Stimulated activated naive CD8-positive, alpha-beta T cell treated with anti-CD3 and anti-CD28 coated beads, Interleukin-15, amount 100 ng/mL, for 72 hours (primary cell): Measurements from ENCODE around the gene ATAD3A.
"Not testable (repeated sequence)": the region's sequence is repeated elsewhere in the genome, so short reads cannot be mapped to it uniquely, and the experiment has no call there.

ENCODE experiments used
- ATAC-seq: fragments of 150-1000 bp; cut with Tn5 transposase; 2 replicates; pipeline ENCODE4 v1.10.0; 2021; ENCODE audit warnings: mild to moderate bottlenecking, moderate library complexity
- DNase-seq, 2 donors: peaks; one replicate each; pipeline ENCODE4 v3.0.0; 2021 to 2022
- H3K27ac Mint-ChIP-seq, 2 donors: one replicate each; pipeline ENCODE4 v1.8.0; 2022; ENCODE audit warnings: mild to moderate bottlenecking in 2 of 2, mixed read lengths in 2 of 2, moderate library complexity in 2 of 2
- H3K27me3 Mint-ChIP-seq: one replicate; pipeline ENCODE4 v1.8.0; 2022; ENCODE audit warnings: mixed read lengths
- H3K4me1 Mint-ChIP-seq: one replicate; pipeline ENCODE4 v1.8.0; 2022; ENCODE audit warnings: mild to moderate bottlenecking, mixed read lengths
- H3K4me3 Mint-ChIP-seq, 2 donors: one replicate each; pipeline ENCODE4 v1.8.0; 2022; ENCODE audit warnings: mild to moderate bottlenecking in 2 of 2, mixed read lengths in 2 of 2, moderate library complexity in 1 of 2
- H3K9me3 Mint-ChIP-seq, 2 donors: one replicate each; pipeline ENCODE4 v1.8.0; 2022; ENCODE audit warnings: mixed read lengths in 2 of 2

The ATAD3A gene

DNA sequence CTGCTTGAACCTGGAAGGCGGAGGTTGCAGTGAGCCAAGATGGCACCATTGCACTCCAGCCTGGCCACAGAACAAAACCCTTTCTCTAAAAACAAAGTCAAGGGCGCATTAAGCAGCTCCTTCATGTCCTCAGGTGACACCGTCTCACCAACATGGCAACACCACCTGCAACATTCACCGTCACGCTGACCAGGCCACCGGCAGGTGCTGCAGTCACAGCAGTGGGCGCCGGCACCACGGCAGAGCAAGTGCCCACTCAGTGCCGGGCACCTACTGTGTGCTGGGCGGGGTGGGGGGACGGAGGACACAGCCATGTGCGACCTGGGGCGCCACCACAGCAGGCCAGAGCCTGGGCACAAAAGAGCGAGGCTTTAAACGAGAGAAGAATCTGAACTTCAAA lies 28.2 kb upstream of the ATAD3A start:
- Mint-ChIP-seq H3K4me1 (no peaks in the 10 kb centered on the region), H3K9me3 (no peaks in the 10 kb centered on the region), H3K27ac (no peak overlapping the region), H3K27me3 (no peaks in the 10 kb centered on the region), H3K4me3 (no peak overlapping the region)
- DNase-seq (no peak), ATAC-seq (no peak)

DNA sequence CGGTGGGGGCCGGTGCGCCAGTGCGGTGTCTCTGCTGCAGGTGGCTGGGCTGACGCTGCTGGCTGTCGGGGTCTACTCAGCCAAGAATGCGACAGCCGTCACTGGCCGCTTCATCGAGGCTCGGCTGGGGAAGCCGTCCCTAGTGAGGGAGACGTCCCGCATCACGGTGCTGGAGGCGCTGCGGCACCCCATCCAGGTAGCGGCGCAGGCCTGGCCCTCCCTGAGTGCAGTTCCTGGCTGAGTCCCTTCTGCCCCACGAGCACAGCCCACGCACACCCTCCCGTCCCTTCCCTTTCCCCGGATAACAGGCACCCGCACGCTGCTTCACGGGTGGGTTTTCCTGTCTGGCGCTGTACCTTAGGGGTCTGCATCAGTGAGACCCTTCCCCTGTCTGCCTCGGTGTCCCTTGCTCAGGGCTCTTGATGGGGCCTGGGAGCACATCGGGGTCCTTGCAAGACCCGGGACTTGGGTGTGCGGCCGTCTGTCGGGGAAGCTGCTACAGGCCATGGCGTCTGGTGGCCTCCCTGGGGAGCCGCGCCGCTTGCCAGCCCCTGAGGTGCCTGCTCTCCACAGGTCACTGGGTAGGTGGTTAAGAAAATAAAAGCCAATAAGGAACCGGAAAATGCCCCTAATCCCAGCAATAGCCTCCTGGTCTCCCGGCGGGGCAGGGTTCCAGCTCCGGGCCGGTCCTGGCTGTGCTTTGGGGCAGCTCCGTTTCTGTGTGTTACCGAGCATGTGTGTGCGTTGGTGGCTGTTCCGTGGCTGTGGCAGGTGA lies 26.8 kb upstream of the ATAD3A start:
- H3K9me3 Mint-ChIP-seq, H3K4me3 Mint-ChIP-seq, H3K27me3 Mint-ChIP-seq, DNase-seq, H3K27ac Mint-ChIP-seq, ATAC-seq, H3K4me1 Mint-ChIP-seq: not testable (repeated sequence)

DNA sequence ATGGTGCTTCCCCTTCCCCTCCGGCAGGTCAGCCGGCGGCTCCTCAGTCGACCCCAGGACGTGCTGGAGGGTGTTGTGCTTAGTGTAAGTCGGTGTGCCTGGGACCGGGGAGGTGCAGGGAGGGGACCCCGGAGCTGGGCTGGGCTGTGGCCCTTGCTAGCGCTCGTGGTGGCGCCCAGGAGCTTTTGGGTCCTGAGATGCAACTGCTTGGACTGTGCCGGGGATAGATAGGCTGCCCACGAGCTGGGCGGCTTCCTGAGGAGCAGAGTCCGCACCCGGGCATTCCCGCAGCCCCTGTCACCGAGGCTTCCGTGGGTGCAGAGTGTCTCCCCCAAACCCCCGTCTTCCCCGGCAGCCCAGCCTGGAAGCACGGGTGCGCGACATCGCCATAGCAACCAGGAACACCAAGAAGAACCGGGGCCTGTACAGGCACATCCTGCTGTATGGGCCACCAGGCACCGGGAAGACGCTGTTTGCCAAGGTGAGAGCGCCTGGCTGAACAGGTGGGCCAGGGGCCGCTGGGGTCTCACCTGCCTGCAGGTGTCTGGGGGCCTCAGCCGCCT lies 26.1 kb upstream of the ATAD3A start:
- H3K4me1 Mint-ChIP-seq, H3K27ac Mint-ChIP-seq, H3K4me3 Mint-ChIP-seq, H3K9me3 Mint-ChIP-seq, DNase-seq, ATAC-seq, H3K27me3 Mint-ChIP-seq: not testable (repeated sequence)

DNA sequence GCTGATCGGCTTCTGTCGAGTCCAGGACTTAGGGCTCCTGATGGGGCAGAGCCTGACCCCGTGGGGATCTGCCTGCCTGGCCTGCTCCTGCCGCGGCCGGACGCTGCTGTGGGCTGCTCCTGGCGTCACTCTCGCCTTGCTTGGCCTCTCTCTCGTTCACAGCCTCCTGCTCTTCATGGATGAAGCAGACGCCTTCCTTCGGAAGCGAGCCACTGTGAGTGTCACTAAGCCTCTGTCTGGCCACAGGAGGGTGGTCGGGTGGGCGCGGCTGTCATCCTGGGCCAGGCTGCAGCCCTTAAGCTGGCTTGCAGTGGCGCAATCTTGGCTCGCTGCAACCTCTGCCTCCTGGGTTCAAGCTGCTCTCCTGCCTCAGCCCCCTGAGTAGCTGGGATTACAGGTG lies 24.3 kb upstream of the ATAD3A start:
- ATAC-seq: no peak
- no peaks in the 10 kb centered on the region for H3K4me1 Mint-ChIP-seq
- no peak overlapping the region for H3K4me3 Mint-ChIP-seq
- no peak overlapping the region for H3K27ac Mint-ChIP-seq
- no peaks in the 10 kb centered on the region for H3K27me3 Mint-ChIP-seq
- H3K9me3 Mint-ChIP-seq: no peaks in the 10 kb centered on the region
- no peak for DNase-seq

DNA sequence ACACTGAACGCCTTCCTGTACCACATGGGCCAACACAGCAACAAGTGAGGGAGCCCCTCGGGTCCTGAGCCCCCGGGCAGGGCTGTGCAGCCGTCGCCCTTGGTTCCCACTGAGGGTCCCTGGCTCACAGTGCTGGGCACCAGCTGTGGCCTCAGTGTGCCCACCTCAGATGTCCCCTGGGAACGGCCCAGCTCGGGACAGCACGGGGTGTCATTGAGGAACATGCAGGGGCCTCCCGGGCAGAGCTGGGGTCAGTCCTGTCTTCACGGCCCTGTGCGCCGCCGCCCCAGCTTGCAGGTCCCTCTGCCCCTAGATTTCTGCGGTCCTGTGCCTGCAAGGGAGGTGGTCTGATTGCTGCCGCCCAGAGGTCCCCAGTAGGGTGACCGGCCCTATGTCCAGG lies 22.7 kb upstream of the ATAD3A start:
- H3K4me3 Mint-ChIP-seq: no peak overlapping the region
- no peak overlapping the region for H3K27ac Mint-ChIP-seq
- H3K9me3 Mint-ChIP-seq: peaks cover 0 to 6% of the 10 kb centered on the region in 2 donors
- H3K27me3 Mint-ChIP-seq: no peaks in the 10 kb centered on the region
- ATAC-seq (no peak), DNase-seq (no peak)
- no peaks in the 10 kb centered on the region for H3K4me1 Mint-ChIP-seq

DNA sequence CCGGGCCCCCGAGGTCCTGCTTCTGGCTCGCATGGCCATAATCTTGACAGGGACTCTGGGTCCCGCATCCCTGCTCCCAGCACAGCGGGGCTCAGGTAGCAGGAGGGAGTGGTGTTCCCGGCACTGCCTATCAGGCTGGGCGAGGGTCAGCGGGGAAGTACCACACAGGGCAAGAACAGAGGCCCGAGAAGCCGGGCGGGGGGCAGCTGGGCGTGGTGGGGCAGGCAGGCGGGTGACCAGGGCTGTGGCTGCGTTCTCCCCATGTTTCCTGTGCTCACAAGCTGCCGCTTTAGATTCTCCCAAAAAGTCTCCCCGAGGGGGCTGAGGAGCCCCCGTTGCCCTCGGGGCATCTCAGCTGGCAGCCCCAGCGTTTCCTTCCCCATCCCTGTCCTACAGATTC lies 22.1 kb upstream of the ATAD3A start:
- peak overlapping the region in 1 of 2 donors; percentile 63 for H3K27ac Mint-ChIP-seq
- ATAC-seq (no peak), DNase-seq (no peak)
- no peaks in the 10 kb centered on the region for H3K4me1 Mint-ChIP-seq
- H3K27me3 Mint-ChIP-seq: no peaks in the 10 kb centered on the region
- H3K4me3 Mint-ChIP-seq: no peak overlapping the region
- peaks cover 0 to 6% of the 10 kb centered on the region in 2 donors for H3K9me3 Mint-ChIP-seq

DNA sequence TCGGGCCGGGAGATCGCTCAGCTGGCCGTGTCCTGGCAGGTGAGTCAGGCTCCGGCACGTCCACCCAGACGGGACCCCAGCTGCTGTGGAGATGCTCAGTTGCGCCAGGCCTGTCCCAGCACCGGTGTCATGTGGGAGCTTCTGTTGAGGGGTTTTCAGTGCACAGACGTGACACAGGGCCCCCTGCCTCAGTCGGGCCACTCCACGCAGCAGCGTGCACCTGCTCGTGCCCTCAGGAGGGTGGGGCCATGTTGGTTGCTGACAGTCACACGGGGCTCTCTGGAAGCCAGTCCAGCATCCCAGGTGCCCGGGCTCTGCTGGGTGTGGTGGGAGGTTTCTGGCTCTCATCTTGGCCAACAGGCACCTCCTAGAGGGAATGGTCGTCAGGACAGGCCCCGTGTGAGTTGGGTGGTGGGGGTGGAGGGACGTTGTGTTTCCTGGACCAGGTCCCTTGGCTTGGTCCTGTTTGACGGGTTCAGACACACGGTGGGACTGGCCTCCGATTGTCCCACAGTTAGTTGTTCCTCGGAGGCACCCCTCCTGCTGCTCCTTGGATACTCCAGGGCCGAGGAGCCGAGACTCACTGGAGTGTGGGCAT lies 21.2 kb upstream of the ATAD3A start:
- Mint-ChIP-seq H3K4me1 (no peaks in the 10 kb centered on the region), H3K4me3 (no peak overlapping the region), H3K9me3 (peaks cover 0 to 6% of the 10 kb centered on the region in 2 donors), H3K27me3 (no peaks in the 10 kb centered on the region), H3K27ac (no peak overlapping the region)
- ATAC-seq (no peak), DNase-seq (no peak)

DNA sequence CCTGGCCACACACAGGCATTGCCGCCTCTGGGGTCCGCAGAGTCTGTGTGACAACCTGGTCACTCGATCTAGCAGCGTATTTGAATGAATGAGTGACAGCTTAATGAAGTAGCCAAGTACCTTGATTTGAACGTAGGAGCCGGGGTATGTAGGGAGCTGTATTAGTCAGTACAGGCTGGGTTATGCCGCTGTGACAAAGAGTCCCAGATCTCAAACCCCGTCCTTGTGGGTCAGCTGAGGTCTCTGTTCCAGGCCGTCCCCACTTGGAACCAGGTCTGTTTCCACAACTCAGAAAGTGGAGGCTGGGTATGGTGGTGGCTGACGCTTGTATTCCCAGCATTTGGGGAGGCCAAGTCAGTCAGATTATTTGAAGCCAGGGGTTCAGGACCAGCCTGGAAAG lies 20.4 kb upstream of the ATAD3A start:
- ATAC-seq (no peak), DNase-seq (no peak)
- peaks cover 0 to 6% of the 10 kb centered on the region in 2 donors for H3K9me3 Mint-ChIP-seq
- no peaks in the 10 kb centered on the region for H3K4me1 Mint-ChIP-seq
- H3K4me3 Mint-ChIP-seq: no peak overlapping the region
- H3K27me3 Mint-ChIP-seq: no peaks in the 10 kb centered on the region
- H3K27ac Mint-ChIP-seq: no peak overlapping the region

DNA sequence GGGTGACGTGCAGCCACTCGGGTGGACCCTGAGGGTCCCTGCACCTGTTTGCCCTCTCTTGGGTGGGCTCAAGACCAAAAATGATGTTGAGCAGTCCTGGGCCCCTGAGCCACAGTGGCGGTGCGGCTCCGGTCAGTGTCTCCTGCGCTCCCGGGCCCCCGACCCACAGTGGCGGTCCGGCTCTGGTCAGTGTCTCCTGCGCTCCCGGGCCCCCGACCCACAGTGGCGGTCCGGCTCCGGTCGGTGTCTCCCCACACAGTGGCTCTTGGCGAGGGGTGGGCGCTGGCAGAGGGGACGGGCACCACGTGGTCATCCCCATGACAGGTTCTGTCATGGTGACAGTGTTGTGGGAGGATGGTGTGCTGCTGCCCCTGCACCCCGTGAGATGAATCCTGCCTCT lies 17.7 kb upstream of the ATAD3A start:
- not testable (repeated sequence) for H3K27ac Mint-ChIP-seq, H3K27me3 Mint-ChIP-seq, H3K9me3 Mint-ChIP-seq, H3K4me1 Mint-ChIP-seq, DNase-seq, H3K4me3 Mint-ChIP-seq
- peak; percentile 12 for ATAC-seq

DNA sequence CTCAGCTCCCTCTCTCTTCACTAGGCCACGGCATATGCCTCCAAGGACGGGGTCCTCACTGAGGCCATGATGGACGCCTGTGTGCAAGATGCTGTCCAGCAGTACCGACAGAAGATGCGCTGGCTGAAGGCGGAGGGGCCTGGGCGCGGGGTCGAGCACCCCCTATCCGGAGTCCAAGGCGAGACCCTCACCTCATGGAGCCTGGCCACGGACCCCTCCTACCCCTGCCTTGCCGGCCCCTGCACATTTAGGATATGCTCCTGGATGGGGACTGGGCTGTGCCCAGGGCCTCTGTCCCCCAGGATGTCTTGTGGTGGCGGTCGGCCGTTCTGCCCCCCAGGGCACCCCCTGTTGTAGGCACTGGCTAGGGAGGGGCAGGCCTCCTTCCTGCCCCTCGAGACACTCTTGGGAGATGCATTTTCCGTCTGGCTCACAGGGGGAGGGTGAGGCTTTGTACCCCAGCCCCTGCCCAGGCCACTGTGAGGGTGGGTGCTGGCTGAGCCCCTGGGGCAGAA lies 16.4 kb upstream of the ATAD3A start:
- peak; percentile 36 for ATAC-seq

DNA sequence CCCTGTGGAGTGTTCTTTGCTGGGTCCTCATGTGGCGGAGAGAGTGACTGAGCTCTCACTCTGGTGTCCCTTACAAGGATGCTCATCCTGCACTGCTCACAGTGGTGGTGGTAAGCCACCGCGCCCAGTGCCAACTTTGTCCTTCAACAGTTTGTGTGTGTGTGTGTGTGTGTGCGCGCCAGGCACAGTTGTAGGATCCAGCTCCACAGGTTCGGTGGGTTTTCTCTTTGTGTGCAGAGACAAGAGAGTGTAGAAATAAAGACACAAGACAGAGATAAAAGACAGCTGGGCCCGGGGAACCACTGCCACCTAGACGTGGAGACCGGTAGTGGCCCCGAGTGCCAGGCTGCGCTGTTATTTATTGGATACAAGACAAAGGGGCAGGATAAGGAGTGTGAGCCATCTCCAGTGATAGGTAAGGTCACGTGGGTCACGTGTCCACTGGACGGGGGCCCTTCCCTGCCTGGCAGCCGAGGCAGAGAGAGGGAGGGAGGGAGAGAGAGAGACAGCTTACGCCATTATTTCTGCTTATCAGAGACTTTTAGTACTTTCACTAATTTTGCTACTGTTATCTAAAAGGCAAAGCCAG lies 7.1 kb upstream of the ATAD3A start:
- H3K9me3 Mint-ChIP-seq, H3K27me3 Mint-ChIP-seq: not testable (repeated sequence)
- peak overlapping the region; percentile 77 to 78 for H3K4me3 Mint-ChIP-seq
- H3K27ac Mint-ChIP-seq: peak overlapping the region; percentile 82 to 92
- ATAC-seq (peak; percentile 86), DNase-seq (peak; percentile 79 to 85)
- H3K4me1 Mint-ChIP-seq: peaks cover 16% of the 10 kb centered on the region

More for the DNA sequence above, 16.4 kb upstream of the ATAD3A start:
- H3K9me3 Mint-ChIP-seq, H3K27ac Mint-ChIP-seq, H3K4me3 Mint-ChIP-seq, DNase-seq, H3K4me1 Mint-ChIP-seq, H3K27me3 Mint-ChIP-seq: not testable (repeated sequence)

DNA sequence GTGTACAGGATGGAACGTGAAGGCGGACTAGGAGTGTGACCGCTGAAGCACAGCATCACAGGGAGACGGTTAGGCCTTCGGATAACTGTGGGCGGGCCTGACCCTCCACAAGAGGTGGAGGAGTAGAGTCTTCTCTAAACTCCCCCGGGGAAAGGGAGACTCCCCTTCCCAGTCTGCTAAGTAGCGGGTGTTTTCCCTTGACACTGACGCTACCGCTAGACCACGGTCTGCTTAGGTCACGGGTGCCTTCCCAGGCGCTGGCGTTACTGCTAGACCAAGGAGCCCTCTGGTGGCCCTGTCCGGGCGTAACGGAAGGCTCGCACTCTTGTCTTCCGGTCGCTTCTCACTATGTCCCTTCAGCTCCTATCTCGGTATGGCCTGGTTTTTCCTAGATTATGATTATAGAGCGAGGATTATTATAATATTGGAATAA lies 6.6 kb upstream of the ATAD3A start:
- peak in 1 of 2 donors; percentile 54 for DNase-seq
- peak; percentile 76 for ATAC-seq
- H3K27ac Mint-ChIP-seq: peak overlapping the region; percentile 82 to 92
- H3K27me3 Mint-ChIP-seq, H3K9me3 Mint-ChIP-seq: not testable (repeated sequence)
- H3K4me1 Mint-ChIP-seq: peaks cover 16% of the 10 kb centered on the region
- peak overlapping the region; percentile 77 to 78 for H3K4me3 Mint-ChIP-seq

DNA sequence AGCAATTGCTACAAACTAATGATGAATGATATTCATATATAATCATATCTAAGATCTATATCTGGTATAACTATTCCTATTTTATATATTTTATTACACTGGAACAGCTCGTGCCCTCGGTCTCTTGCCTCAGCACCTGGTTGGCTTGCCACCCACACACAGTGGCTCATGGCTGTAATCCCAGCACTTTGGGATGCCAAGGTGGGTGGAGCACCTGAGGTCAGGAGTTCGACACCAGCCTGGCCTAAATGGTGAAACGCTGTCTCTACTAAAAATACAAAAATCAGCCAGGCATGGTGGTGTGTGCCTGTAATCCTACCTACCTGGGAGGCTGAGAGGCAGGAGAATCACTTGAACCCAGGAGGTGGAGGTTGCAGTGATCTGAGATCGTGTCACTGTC lies 6.2 kb upstream of the ATAD3A start:
- not testable (repeated sequence) for ATAC-seq, DNase-seq, H3K27me3 Mint-ChIP-seq, H3K27ac Mint-ChIP-seq, H3K9me3 Mint-ChIP-seq
- H3K4me1 Mint-ChIP-seq: peaks cover 20% of the 10 kb centered on the region
- H3K4me3 Mint-ChIP-seq: peak overlapping the region; percentile 36 to 77

DNA sequence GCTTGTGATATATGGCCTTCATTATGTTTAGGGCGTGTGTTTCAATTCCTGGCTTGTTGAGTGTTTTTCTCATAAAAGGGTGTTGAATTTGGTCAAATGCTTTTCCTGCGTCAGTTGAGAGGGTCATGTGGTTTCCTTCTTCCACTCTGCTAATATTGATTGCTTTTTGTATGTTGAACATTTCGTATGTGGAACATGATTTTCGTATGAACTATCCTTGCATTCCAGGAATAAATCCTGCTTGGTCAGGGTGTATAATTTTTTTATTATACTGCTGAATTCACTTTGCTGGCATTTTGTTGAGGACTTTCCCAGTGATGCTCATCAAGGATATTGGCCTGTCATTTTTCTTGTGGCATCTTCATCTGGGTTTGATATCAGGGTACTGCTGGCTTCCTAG lies 4.7 kb upstream of the ATAD3A start:
- no peak for ATAC-seq
- H3K27me3 Mint-ChIP-seq: no peaks in the 10 kb centered on the region
- no peak for DNase-seq
- H3K9me3 Mint-ChIP-seq: no peaks in the 10 kb centered on the region
- H3K4me1 Mint-ChIP-seq: peaks cover 25% of the 10 kb centered on the region
- H3K27ac Mint-ChIP-seq: no peak overlapping the region
- no peak overlapping the region for H3K4me3 Mint-ChIP-seq

DNA sequence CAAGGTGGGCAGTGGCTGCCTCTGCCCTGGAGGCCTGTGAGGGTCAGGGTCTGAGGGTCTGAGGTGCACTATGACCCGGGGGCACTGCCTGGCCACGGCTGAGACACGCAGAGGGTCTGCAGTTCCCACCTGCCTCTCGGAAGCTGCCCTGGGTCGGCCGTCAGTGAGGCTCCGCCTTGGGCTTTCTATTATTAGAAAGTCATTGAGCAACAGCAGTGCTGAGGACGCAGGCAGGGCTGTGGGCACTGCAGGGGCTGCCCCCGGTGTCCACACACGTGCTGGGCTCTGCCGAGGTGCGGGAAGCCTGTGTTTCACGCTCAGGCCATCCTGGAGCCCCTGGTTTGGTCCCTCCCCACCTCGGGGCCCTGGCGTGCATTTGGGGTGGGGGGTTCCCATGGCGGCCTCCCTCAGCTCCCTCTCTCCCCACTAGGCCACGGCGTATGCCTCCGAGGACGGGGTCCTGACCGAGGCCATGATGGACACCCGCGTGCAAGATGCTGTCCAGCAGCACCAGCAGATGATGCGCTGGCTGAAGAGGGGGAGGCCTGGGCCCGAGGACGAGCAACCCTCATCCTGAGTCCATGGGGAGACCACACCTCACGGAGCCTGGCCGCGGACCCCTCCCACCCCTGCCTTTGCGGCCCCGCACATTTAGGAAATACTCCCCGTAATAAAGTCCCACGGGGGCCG lies 3.0 kb upstream of the ATAD3A start:
- not testable (repeated sequence) for H3K27me3 Mint-ChIP-seq, ATAC-seq, H3K9me3 Mint-ChIP-seq, DNase-seq, H3K27ac Mint-ChIP-seq, H3K4me3 Mint-ChIP-seq
- peaks cover 31% of the 10 kb centered on the region for H3K4me1 Mint-ChIP-seq
